Kidney tubule cell (primary cell): ENCODE measurements around the gene DMXL1.
"Not testable (repeated sequence)": the region's sequence is repeated elsewhere in the genome, so short reads cannot be mapped to it uniquely, and the experiment has no call there.

Source experiments
- DNase-seq: peaks from one replicate; pipeline ENCODE4 v3.0.0-alpha.2; 2018; ENCODE audit warnings: low spot score

Gene DMXL1

DNA sequence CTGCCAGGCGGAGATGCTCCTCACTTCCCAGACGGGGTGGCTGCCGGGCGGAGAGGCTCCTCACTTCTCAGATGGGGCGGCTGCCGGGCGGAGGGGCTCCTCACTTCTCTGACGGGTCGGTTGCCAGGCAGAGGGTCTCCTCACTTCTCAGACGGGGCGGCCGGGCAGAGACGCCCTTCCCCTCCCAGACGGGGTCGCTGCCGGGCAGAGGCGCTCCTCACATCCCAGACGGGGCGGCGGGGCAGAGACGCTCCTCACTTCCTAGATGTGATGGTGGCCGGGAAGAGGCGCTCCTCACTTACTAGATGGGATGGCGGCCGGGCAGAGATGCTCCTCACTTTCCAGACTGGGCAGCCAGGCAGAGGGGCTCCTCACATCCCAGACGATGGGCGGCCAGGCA lies 51.6 kb downstream of the DMXL1 start:
- DNase-seq, result not testable (repeated sequence)

DNA sequence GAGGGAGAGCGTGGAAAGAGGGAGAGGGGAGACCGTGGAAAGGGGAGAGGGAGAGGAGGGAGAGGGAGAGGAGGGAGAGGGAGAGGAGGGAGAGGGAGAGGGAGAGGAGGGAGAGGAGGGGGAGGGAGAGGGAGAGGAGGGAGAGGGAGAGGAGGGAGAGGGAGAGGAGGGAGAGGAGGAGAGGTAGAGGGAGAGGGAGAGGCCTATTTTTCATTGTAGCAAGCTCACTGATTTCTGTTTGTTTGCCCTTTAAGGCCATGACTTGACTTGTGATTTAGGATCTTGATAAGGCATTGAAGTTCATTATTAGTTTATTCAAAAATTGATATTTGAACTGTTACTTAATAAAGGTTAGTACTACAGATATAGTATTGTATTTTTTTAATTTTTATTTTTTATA lies 52.4 kb downstream of the DMXL1 start:
- DNase-seq, result no peak

DNA sequence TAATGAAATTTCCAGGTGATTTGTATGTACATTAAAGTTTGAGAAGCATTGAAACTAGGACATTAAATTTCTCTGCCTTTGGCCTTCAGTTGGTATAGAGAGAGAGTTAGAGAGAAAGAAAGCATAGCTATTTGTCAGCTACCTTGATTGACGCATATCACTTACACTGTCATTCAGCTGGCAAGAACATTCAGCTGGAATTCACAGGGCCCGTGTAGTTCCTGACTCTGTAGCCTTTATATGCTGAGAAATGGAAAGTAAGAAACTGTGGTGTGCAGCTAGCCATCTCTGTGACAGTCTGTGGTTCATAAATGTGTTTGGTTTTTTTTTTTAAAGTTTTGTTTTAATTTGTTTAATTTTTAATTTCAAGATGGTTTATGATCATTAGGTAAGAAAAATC lies 58.9 kb downstream of the DMXL1 start:
- no peak for DNase-seq

DNA sequence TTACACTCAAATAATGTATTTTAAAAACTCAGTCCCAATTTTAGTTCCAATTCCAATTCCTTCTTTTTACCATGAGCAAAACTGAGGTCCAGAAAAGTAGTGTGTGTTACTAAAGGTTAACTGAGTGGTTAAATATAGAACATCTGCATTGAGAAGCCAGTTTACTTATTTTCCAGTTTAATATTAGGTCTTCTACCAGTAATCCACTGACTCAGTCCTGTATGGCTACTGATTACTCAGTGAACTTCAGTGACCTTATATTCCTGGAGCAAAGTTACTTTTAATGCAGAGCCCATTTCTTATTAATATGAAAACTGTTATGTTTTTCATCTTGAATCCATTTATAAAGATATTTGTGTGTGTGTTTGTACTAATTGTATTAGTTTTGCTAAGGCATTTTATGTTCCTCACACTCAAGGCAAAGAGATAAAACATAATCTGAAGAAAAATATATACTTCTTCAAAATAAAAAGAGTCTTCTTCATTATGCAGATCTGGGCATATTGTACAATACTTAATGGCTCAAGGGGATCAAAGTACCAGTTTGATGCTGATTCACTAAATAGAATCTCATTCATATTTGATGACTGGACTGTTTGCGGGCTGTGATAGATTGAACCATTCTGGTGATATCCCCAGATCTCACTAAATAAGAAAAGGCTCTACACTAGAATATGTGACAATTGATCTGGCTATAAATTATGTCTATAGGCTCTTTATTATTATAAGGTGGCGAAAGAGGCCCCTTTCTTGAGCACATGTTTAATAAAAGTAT lies 60.8 kb downstream of the DMXL1 start:
- peak; percentile 64 for DNase-seq

DNA sequence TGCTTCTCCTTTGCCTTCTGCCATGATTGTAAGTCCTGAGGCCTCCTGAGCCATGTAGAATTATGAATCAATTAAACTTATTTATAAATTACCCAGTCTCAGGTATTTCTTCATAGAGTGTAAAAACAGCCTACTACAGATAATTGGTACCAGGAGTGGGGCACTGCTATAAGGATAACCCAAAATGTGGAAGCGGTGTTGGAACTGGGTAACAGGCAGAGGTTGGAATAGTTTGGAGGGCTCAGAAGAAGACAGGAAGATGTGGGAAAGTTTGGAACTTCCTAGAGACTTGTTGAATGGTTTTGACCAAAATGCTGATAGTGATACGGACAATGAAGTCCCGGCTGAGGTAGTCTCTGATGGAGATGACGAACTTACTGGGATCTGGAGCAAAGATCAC lies 64.9 kb downstream of the DMXL1 start:
- DNase-seq, result not testable (repeated sequence)

DNA sequence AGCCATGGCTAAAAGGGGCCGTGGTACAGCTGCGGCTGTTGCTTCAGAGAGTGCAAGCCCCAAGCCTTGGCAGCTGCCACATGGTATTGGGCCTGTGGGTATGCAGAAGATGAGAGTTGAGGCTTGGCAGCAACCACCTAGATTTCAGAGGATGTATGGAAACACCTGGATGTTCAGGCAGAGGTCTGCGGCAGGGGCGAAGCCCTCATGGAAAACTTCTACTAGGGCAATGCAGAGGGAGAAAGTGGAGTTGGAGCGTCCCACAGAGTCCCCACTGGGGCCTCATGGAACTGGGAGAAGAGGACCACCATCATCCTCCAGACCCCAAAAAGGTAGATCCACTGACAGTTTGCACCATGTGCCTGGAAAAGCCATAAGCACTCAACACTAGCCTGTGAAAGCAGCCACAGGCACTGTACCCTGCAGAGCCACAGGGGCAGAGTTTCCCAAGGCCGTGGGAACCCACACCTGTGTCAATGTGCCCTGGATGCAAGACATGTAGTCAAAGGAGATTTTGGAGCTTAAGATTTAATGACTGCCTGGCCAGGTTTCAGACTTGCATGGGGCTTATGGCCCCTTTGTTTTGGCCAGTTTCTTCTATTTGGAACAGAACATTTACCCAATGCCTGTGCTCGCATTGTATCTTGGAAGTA lies 65.9 kb downstream of the DMXL1 start:
- no peak for DNase-seq

DNA sequence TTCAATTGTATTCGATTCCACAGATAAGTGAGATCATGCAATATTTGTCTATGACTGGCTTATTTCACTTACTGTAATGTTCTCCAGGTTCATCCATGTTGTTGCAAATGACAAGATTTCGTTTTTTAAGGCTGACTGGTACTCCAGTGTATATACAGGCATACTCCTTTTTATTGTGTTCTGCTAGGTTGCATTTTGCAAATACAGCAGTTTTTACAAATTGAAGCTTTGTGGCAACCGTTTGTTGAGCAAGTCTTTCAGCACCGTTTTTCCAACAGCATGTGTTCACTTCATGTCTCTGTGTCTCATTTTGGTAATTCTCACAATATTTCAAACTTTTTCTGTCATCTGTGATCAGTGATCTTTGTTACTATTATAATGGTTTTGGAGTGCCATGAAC lies 82.7 kb downstream of the DMXL1 start:
- no peak for DNase-seq

DNA sequence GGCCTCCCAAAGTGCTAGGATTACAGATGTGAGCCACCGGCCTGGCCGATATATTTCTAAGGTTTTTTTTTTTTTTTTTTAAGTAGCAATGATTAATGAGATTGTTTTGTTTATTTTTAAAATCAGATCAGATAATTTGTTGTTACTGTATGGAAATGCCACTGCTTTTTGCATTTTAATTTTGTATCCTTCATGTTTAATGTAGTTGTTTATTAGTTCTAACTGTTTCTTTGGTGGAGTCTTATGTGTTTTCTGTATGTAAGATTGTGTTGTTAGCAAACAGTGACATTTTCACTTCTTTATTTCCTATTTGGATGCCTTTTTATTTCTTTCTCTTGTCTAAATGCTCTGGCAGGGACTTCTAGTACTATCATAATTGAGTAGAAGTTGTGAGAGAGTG lies 87.3 kb downstream of the DMXL1 start:
- DNase-seq, result no peak

DNA sequence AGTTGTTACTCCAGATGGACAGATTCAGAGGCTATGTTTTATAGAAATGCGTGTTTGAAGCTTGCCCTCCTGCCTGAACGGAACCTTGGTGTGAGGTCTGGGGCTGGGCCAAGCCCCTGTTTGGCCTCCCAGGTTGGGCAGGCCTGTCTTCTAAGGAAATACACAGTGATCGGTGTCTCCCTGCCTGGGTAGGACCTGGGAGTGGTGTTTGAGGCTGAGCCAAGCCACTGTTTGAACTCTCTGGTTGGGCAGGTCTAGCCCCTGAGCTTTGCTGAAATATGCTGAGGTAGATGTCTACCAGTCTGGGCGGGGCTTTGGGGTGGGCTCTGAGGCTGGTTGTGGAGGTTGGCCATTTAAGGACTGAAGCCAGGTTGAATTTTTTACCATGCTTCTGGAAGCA lies 90.5 kb downstream of the DMXL1 start:
- DNase-seq, result no peak

DNA sequence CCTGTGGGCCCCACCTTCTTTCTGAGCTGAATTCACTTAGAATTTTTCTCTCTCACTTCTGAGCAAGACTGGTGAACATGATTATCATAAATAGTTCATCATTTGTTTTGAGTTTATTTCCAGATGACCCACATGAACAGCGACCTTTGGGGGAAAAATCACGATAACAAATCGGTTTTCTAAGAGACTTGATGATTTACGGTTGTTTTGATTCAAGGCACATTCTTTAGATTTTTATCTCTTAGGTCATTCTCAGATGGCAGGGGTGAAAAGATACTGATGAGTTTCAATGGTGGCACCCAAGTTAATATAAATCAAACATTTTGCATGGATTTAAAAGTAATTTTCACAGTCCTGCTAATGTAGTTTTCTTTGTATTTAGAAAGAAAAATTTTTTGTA lies 95.1 kb downstream of the DMXL1 start:
- no peak for DNase-seq

DNA sequence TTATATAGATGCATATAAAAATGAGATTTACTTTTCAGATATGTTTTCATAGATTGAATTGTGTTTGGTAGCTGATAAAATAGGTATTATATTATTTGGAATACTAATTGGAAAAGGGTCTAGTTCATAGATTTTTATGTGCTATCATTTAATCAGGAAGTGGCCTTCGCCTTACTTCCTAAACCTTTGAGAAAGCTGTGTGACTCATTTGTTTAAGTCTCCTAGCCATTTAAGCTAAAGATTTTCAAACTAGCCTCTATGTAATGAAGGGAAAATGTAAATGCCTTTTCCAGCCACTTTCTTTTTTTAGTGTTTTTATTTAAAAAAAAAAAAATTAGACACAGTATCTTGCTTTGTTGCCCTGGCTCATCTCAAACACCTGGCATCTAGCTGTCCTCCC lies 97.5 kb downstream of the DMXL1 start:
- DNase-seq, result no peak

DNA sequence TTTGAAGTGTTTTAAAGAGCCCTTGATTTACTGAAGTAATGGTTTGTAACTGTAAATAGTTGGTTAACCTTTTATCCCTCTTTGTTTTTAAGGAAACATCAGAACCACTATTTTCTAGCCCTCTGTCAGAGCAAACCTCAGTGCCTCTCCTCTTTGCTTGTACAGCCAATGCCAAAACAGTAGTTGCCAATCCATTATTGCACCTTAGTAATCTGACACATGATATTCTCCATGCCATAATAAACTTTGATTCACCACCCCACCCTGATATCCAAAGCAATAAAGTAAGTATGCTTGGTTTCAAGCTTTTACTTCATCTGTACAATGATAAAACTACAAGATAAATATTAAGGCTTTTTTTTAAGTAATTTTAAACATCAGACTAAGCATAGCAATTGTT lies 100.8 kb downstream of the DMXL1 start:
- no peak for DNase-seq

DNA sequence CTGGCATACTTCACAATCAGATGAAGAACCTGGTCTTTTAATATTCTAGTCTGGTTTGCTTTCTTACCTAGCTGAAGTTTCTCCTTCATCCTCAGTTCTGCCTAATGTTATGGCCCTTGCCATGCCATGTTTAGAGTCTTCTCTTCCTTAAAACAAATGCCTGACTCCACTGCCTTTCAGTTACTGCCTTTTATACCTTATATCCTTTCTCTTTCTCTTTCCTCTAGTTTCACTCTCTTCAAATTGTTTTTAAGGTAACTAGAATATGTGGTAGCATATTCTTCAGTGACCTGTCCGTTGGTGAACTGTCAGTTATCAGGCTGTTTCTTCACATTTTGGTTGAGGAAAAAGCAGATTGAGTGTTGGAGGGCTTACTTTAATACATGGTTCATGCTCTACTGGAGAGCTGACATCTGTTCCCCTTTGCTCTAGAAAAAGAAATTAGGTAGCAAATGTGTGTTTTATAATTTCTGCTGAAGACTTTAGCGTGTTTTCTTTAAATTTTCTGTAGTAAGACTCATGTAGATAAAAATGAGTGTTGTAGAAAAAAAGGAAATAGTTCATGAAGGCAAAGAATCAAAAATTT lies 103.8 kb downstream of the DMXL1 start:
- no peak for DNase-seq

DNA sequence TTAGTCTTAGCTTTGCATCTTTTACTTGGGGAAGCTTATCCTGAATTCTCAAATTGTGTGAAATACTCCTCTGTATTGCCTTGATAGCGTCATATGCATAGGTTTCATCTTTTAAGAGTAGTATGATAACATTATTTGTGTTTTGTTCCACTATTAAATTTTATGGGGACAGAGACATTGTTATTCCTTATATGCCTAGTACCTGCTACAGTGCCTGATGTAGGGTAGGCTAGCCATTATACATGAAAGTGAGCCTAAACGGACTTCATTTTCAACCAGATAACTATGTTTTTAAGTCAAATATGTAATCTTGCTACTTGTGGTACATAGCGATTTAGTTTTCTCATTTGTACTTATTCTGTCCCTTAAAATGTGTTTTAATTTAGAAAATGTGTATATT lies 105.9 kb downstream of the DMXL1 start:
- DNase-seq, result no peak

DNA sequence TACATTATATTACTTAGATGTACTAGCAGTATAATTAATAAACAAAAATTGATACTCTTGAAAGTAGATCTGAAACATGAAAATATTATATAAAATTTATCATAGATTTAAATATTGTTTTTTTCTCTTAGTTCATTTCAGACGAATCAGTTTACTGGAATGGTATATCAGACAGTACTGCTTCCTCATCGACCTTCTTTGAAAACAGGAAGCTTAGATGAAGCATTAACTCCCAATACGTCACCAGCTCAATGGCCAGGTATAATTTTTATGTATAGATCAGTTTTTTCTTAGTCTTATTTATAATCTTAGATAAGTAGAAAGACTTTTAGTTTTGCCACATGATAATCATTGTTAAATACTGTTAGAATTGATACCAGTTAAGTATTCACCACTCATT lies 106.3 kb downstream of the DMXL1 start:
- DNase-seq, result no peak

DNA sequence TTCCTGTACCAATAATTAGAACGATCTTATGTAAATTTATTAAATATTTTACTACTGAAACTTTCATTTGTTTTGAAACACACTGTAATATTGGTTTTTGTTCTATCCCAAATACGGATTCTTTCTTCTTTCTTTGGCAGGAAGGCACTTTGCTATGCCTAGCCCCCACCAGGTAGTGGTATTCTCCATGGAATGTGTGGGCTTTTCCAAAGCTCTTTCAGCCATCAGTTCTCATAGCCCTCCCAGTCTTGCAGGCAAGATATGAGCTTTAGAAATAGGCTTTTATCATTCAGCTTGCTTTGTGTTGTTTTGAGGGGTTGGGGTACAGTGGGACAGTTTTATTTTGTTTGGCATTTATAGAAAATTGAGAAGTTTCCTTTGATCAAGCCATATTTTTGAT lies 107.5 kb downstream of the DMXL1 start:
- DNase-seq, result no peak

DNA sequence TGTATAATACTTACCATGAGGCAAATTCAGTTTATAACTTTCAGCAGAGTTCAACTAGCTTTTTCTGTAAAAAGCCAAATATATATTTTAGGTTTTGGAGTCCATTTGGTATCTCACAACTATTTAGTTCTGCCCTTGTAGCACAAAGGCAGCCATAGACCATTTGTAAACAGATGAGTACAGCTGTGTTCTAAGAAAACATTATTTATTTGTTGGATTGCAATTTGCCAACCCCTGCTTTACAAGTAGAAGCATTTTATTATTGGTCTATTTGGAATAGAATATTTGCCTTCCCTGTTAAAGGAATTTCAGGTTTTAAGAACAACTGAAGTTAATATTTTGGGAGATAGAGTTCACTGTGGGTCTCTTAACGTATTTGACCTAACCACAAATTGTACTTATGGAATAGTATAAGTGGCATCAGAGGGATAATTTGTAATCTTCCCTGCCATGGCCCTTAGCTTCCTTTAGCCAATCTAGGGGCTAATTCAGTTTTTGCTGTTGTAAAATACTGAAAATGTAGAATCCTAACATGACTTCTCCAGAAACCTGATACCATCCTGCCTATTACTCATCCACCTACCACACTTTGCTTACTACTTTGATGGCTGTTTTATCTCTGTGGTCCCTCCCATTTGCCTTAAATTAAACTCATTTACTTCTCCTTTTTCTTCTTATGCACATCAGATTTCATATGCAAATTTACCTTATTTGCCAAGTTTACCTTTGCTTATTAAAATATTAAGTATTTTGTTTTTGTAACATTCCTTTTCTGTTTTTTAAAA lies 109.2 kb downstream of the DMXL1 start:
- DNase-seq, result no peak

DNA sequence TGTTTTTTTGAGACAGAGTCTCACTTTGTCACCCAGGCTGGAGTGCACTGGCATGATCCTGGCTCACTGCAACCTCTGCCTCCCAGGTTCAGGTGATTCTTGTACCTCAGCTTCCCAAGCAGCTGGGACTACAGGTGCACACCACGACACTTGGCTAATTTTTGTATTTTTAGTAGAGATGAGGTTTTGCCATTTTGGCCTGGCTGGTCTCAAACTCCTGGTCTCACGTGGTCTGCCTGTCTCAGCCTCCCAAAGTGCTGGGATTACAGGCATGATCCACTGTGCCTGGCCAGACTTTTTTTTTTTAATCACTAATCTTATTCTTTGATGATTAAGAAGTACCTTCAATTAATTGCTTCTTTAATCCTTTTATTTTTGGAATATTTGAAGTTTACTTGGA lies 114.6 kb downstream of the DMXL1 start:
- not testable (repeated sequence) for DNase-seq

DNA sequence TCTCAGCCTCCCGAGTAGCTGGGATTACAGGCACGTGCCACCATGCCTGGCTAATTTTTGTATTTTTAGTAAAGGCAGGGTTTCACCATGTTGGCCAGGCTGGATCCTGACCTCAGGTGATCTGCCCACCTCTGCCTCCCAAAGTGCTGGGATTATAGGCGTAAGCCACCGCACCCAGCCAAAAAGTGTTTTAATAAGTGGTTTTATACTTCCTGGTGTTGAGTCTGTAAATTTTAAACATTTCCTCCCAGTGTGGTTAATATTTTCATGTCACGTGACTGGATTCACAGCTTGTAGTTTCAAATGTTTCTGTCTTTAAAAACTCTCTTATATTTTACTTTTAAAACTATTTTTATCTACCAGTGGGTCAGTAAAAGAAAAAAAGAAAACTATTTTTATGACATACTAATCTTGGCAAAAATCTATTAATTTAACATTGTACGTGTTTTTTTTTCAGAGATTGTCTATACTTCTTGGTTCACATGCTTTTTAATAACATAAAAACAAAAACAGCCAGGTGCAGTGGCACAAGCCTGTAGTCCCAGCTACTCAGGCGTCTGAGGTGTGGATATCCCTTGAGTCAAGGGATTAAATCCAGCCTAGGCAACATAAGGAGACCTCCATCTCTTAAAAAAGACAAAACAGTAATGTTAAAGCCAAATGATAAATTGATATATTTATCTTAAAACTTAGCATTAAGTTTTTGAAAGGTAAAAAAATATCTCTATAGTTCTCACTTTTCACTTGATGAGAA lies 117.1 kb downstream of the DMXL1 start:
- no peak for DNase-seq

DNA sequence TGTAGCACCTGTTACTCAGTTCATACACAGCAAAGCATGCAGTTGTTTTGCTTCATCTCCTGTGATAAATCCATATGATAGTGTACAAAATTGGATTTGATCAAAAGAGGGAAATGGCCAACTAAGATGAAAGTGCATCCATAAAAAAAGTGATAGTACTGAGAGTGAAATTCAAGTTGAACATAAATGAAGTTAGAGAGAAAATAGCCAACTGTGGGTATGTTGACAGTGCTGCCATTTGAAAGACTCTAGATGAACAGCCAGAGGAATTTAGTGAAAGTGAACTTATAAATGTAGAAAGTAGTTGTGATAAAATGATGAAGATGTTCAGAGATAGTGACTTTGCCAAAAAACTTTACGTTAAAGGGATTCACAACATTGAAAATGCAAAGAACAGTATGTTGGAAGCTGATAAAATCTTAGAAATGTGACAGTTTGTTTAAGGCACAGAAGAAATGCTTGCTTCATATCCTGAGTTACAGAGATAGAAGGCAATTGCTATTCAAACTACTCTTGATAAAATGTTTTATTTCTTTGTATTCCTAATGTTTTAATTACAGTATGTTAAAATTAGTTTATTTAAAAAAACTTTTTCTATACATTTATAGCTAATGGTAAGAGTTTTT lies 119.7 kb downstream of the DMXL1 start:
- DNase-seq, result no peak

DNA sequence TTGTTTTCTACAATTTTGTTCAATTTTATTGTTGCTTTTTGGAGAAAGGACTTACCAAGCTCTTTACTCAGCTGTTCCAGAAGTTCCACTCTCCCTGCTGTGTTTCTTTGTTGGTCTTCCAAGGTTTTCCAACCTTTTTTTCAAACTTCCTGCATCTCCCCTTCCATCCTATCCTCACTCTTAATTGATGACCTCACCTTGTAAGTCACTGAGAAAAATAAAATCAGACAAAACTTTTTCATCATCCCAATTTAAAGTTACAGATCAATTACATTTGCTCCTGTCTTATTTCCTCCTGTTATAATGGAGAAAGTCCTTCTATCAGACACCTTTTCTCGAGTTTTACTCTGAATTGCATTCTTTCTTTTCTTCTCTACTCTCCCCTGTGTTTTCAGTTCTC lies 121.1 kb downstream of the DMXL1 start:
- no peak for DNase-seq

DNA sequence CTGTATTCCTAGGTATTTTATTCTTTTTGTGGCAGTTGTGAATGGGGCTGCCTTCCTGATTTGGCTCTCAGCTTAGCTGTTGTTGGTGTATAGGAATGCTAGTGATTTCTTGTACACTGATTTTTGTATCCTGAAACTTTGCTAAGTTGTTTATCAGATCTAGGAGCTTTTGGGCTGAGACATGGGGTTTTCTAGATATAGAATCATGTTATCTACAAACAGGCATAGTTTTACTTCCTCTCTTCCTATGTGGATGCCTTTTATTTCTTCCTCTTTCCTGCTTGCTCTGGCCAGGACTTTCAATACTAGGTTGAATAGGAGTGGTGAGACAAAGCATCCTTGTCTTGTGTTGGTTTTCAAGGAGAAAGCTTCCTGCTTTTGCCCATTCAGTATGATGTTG lies 129.9 kb downstream of the DMXL1 start:
- DNase-seq, result no peak
